KMS-11 (cell line): Measurements from ENCODE around the gene ANKRD33B.

Experiments
- H2AFZ ChIP-seq: fragments of 200-600 bp; sonication (generic); 2 replicates; pipeline ENCODE4 v1.6.1; 2016; ENCODE audit warnings: antibody characterized with exemption, mixed run types, low read depth
- H3K27ac ChIP-seq: fragments of 200-600 bp; sonication (generic); 2 replicates; pipeline ENCODE4 v1.6.1; 2016; ENCODE audit warnings: mild to moderate bottlenecking, mixed run types
- H3K27me3 ChIP-seq: fragments of 200-600 bp; sonication (generic); 2 replicates; pipeline ENCODE4 v1.6.1; 2017; ENCODE audit warnings: mild to moderate bottlenecking, low read depth, mixed run types, moderate library complexity; ENCODE audit not compliant: insufficient read depth
- H3K36me3 ChIP-seq: fragments of 200-600 bp; sonication (generic); 2 replicates; pipeline ENCODE4 v1.6.1; 2017; ENCODE audit warnings: mild to moderate bottlenecking, mixed run types; ENCODE audit not compliant: insufficient read depth
- H3K4me1 ChIP-seq: fragments of 200-600 bp; sonication (generic); 2 replicates; pipeline ENCODE4 v1.6.1; 2016; ENCODE audit warnings: mild to moderate bottlenecking, low read depth, mixed run types; ENCODE audit not compliant: poor library complexity, severe bottlenecking
- H3K4me2 ChIP-seq: fragments of 200-600 bp; sonication (generic); 2 replicates; pipeline ENCODE4 v1.7.0; 2016; ENCODE audit warnings: mild to moderate bottlenecking, mixed run types
- H3K4me3 ChIP-seq: fragments of 200-600 bp; sonication (generic); IDR thresholded peaks from 2 replicates; pipeline ENCODE4 v1.6.1; 2017; ENCODE audit warnings: low read depth, low read length, mixed read lengths; ENCODE audit not compliant: insufficient read depth
- H3K79me2 ChIP-seq: fragments of 200-600 bp; sonication (generic); 2 replicates; pipeline ENCODE4 v1.6.1; 2016; ENCODE audit warnings: low read depth, mixed run types; ENCODE audit not compliant: insufficient read depth
- H3K9ac ChIP-seq: fragments of 200-600 bp; sonication (generic); 2 replicates; pipeline ENCODE4 v1.6.1; 2016; ENCODE audit warnings: mild to moderate bottlenecking, mixed run types
- H4K20me1 ChIP-seq: fragments of 200-600 bp; sonication (generic); 2 replicates; pipeline ENCODE4 v1.6.1; 2016; ENCODE audit warnings: mild to moderate bottlenecking, mixed run types; ENCODE audit not compliant: insufficient read depth
- CTCF ChIP-seq: fragments of 200-600 bp; sonication (generic); conservative IDR thresholded peaks from 2 replicates; pipeline ENCODE4 v1.6.1; 2017; ENCODE audit warnings: low read depth, mild to moderate bottlenecking, antibody characterized with exemption, low read length, moderate library complexity, mixed read lengths

Gene ANKRD33B

GRCh38 chr5:10530601-10531320, 33.1 kb upstream of the ANKRD33B start:
- H3K4me1 ChIP-seq: no peaks in the 10 kb centered on the region
- no peaks in the 10 kb centered on the region for H3K79me2 ChIP-seq
- H3K27me3 ChIP-seq: no peaks in the 10 kb centered on the region
- H4K20me1 ChIP-seq: no peaks in the 10 kb centered on the region
- H3K27ac ChIP-seq: no peak overlapping the region
- no peaks in the 10 kb centered on the region for H3K36me3 ChIP-seq
- no peak for TF ChIP-seq CTCF
- H3K4me2 ChIP-seq: no peak overlapping the region
- H3K4me3 ChIP-seq: no peak overlapping the region
- H3K9ac ChIP-seq: no peak overlapping the region
- H2AFZ ChIP-seq: no peak overlapping the region

- H3K36me3 ChIP-seq: no peaks in the 10 kb centered on the region
- no peak overlapping the region for H2AFZ ChIP-seq
- H3K27me3 ChIP-seq: no peaks in the 10 kb centered on the region
- H3K4me2 ChIP-seq: no peak overlapping the region
- no peak for TF ChIP-seq CTCF
- no peaks in the 10 kb centered on the region for H3K79me2 ChIP-seq
- peaks cover 8% of the 10 kb centered on the region for H3K4me1 ChIP-seq
- H3K27ac ChIP-seq: no peak overlapping the region
- H3K9ac ChIP-seq: no peak overlapping the region
- H4K20me1 ChIP-seq: no peaks in the 10 kb centered on the region
- no peak overlapping the region for H3K4me3 ChIP-seq
Observed at GRCh38 chr5:10532421-10532820, 31.4 kb upstream of the ANKRD33B start.

DNA sequence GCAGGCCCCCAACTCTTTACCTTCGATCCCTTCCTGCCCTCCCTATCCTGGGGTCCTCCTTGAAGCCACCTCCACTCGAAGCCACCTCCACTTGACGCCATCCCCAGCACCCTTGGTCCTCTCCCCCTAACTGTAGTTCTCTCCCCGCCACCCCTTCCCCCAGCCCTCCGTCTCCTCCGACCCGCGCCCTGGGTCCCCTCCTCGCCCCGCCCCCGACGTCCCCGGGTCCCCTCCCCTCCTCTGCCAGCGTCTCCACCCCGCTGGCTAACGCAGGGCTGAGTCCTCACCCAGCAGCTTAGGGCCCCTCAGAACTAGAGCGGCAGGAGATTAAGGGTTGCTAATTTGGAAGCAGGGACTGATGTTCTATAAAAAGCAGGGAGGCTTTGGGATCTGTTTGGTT, 30.6 kb upstream of the ANKRD33B start:
- no peak overlapping the region for H3K4me2 ChIP-seq

GRCh38 chr5:10534561-10535530, 29.0 kb upstream of the ANKRD33B start:
- Histone ChIP-seq H3K79me2 (no peaks in the 10 kb centered on the region), H3K27ac (no peak overlapping the region), H3K36me3 (no peaks in the 10 kb centered on the region), H3K4me2 (no peak overlapping the region), H3K27me3 (no peaks in the 10 kb centered on the region), H3K4me1 (peaks cover 8% of the 10 kb centered on the region), H3K9ac (no peak overlapping the region), H3K4me3 (no peak overlapping the region), H4K20me1 (no peaks in the 10 kb centered on the region), H2AFZ (no peak overlapping the region)
- TF ChIP-seq CTCF: no peak

More for the DNA sequence above, 30.6 kb upstream of the ANKRD33B start:
- Histone ChIP-seq H3K79me2 (no peaks in the 10 kb centered on the region), H2AFZ (no peak overlapping the region), H3K27me3 (no peaks in the 10 kb centered on the region), H3K4me3 (no peak overlapping the region), H4K20me1 (no peaks in the 10 kb centered on the region), H3K4me1 (peaks cover 8% of the 10 kb centered on the region), H3K27ac (no peak overlapping the region), H3K9ac (no peak overlapping the region), H3K36me3 (no peaks in the 10 kb centered on the region)
- TF ChIP-seq CTCF: no peak
